ENCODE measurements around the gene SNAPC4. TPM values are rescaled to one million over a fixed set of nuclear protein-coding genes. Genes with fewer than 3 reads are reported as not detected.

The SNAPC4 gene
- total and polyA plus RNA-seq, 9 of the 15 experiments (the other 6 are each of a cell fraction or from before 2014, with no cell fraction given): 0.21 to 21.8 (median 8.8) TPM

DNA sequence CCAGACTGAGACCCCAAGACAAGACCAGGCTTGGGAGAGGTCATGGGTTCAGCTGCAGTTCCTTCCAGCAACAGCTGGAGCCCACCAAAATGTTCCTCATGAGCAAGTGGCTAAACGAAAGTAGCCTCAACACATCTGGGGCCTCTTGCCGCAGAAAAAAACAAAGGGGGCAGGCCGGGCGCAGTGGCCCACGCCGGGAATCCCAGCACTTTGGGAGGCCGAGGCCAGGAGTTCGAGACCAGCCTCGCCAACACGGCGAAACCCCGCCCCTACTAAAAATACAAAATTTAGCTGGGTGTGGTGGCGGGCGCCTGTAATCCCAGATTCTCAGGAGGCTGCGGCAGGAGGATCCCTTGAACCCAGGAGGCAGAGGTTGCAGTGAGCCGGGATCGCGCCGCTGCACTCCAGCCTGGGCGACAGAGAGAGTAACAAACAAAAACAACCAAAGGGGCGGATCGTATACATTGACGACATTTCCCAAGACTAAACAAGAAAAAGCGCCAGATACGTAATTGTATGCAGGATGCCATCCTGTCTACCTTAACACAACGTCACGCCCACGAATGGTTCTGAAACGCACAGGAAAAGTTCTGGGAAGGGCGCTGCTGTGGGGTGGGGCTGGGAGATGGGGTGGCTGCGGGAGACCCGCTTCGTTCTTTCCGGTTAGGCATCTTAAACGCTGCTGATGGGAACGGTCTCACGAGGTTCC, 38.0 kb upstream of the SNAPC4 start:
- 46% methylated on average over 37 of the region's 37 CpGs for WGBS (ENCODE audit: insufficient coverage, low coverage, missing lambda C conversion rate)

More for the DNA sequence above, 38.0 kb upstream of the SNAPC4 start:
- ATAC-seq (no peak), DNase-seq (ENCODE audit: extremely low read depth in 1 of 4, low spot score in 3 of 4) (no peak), FAIRE-seq (peak; percentile 56)
- BruUV-seq (replicated peaks): no TSS peak
- H3K9me3 ChIP-seq (replicated peaks; ENCODE audit: control insufficient read depth, insufficient read depth, low read depth, low read length): no peaks in the 10 kb centered on the region
- peaks cover 21 to 64% of the 10 kb centered on the region in 2 experiments for H3K4me1 ChIP-seq (replicated peaks in 1 of 2; ENCODE audit: control insufficient read depth in 2 of 2, insufficient read depth in 2 of 2, low read length in 2 of 2)
- H3K9ac ChIP-seq (ENCODE audit: insufficient read depth in 1 of 2, low read depth in 2 of 2, low read length in 2 of 2): peak overlapping the region; percentile 82 to 98; a peak in 3 of 4 replicates
- peaks cover 14% of the 10 kb centered on the region for H3K9me1 ChIP-seq (ENCODE audit: control insufficient read depth, insufficient read depth, low read length)
- CTCF ChIA-PET (ENCODE audit: low intra/inter-chr PET ratio): interaction anchor here (0.6 kb wide), 1 partner anchor 199 kb away, joined by 5 read pairs; no protein-coding TSS in a partner anchor
- H3K27ac ChIP-seq (ENCODE audit: extremely low read depth, low read depth, low read length): peak overlapping the region; percentile 33; the same call in 1 of the 3 replicates
- intact Hi-C loops (cut with micrococcal nuclease) (no loop called here), in situ Hi-C loops (cut with MboI) (no loop called here)
- H2AFZ ChIP-seq (ENCODE audit: low read depth, low read length): no peak overlapping the region
- H4K20me1 ChIP-seq (replicated peaks; ENCODE audit: control insufficient read depth, insufficient read depth, low read length): peaks cover 28% of the 10 kb centered on the region; the same call in 1 of the 2 replicates
- no peaks in the 10 kb centered on the region for H3K27me3 ChIP-seq (ENCODE audit: control insufficient read depth in 2 of 2, insufficient read depth in 2 of 2, low read length in 2 of 2)
- peaks cover 57% of the 10 kb centered on the region; the same call in 2 of the 3 replicates for H3K36me3 ChIP-seq (ENCODE audit: control insufficient read depth, insufficient read depth, low read length)
- POLR2A ChIA-PET: interaction anchor here (0.8 to 5.6 kb wide), 5 partner anchors 10 to 75 kb away, joined by 3 to 33 read pairs (median 4); partner anchors contain the start of genes ENTR1 and PMPCA
- peak overlapping the region; percentile 92 for H3K4me3 ChIP-seq
- peak overlapping the region; percentile 83 for H3K4me2 ChIP-seq (ENCODE audit: insufficient read depth, low read length)
- no peak for TF ChIP-seq ZFP1 (CRISPR knock-in tag; IDR thresholded peaks at IDR 0.05)
- TF ChIP-seq CEBPB (tag; IDR thresholded peaks at IDR 0.05): no peak
- TF ChIP-seq, protein P1, sequence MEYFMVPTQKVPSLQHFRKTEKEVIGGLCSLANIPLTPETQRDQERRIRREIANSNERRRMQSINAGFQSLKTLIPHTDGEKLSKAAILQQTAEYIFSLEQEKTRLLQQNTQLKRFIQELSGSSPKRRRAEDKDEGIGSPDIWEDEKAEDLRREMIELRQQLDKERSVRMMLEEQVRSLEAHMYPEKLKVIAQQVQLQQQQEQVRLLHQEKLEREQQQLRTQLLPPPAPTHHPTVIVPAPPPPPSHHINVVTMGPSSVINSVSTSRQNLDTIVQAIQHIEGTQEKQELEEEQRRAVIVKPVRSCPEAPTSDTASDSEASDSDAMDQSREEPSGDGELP (CRISPR knock-in tag; IDR thresholded peaks at IDR 0.05; ENCODE audit: borderline replicate concordance): 0 out of 2 replicates have a peak, but pooled peaks have one; percentile 31
- no peak for TF ChIP-seq BRCA1 (IDR thresholded peaks at IDR 0.05)
- 0 out of 2 replicates have a peak, but pooled peaks have one; percentile 50 for TF ChIP-seq BRCA1 (CRISPR knock-in tag; IDR thresholded peaks at IDR 0.05)
- TF ChIP-seq KDM4B (IDR thresholded peaks at IDR 0.05; ENCODE audit: borderline replicate concordance in 2 of 2, low read depth in 1 of 2): no peak
- no peak for TF ChIP-seq ZC3H11A (IDR thresholded peaks at IDR 0.05; ENCODE audit: low read depth, low read length)
- no peak for TF ChIP-seq TAF7 (tag; IDR thresholded peaks at IDR 0.05)
- peak; percentile 38; the same call in 1 of the 2 replicates for TF ChIP-seq RBFOX2 (IDR thresholded peaks at IDR 0.05; ENCODE audit: low read depth, low read length)
- no peak for TF ChIP-seq KDM5B (IDR thresholded peaks at IDR 0.05; ENCODE audit: insufficient replicate concordance, low read depth, low read length)
- no peak for TF ChIP-seq ARID1B (IDR thresholded peaks at IDR 0.05)
- TF ChIP-seq SMAD1 (IDR thresholded peaks at IDR 0.05; ENCODE audit: low read depth, low read length, partially characterized antibody): no peak
- TF ChIP-seq SMARCB1 (IDR thresholded peaks at IDR 0.05; ENCODE audit: insufficient read length, low read depth): no peak
- TF ChIP-seq, protein P2, sequence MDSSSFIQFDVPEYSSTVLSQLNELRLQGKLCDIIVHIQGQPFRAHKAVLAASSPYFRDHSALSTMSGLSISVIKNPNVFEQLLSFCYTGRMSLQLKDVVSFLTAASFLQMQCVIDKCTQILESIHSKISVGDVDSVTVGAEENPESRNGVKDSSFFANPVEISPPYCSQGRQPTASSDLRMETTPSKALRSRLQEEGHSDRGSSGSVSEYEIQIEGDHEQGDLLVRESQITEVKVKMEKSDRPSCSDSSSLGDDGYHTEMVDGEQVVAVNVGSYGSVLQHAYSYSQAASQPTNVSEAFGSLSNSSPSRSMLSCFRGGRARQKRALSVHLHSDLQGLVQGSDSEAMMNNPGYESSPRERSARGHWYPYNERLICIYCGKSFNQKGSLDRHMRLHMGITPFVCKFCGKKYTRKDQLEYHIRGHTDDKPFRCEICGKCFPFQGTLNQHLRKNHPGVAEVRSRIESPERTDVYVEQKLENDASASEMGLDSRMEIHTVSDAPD (CRISPR knock-in tag; IDR thresholded peaks at IDR 0.05): no peak
- peaks cover 49% of the 10 kb centered on the region for H3K79me2 ChIP-seq (ENCODE audit: control insufficient read depth, insufficient read depth, low read length)
